ENCODE results near the gene UBXN1.
"Not testable (repeated sequence)": the region's sequence is repeated elsewhere in the genome, so short reads cannot be mapped to it uniquely, and the experiment has no call there.

UBXN1 gene

GRCh38 chr11:62687508-62688396 lies 8.9 kb upstream of the UBXN1 start:
- DNase-seq (ENCODE audit: low read depth): no peak
- no peak overlapping the region for H3K4me3 ChIP-seq (ENCODE audit: low read length)
- TF ChIP-seq, protein P1, sequence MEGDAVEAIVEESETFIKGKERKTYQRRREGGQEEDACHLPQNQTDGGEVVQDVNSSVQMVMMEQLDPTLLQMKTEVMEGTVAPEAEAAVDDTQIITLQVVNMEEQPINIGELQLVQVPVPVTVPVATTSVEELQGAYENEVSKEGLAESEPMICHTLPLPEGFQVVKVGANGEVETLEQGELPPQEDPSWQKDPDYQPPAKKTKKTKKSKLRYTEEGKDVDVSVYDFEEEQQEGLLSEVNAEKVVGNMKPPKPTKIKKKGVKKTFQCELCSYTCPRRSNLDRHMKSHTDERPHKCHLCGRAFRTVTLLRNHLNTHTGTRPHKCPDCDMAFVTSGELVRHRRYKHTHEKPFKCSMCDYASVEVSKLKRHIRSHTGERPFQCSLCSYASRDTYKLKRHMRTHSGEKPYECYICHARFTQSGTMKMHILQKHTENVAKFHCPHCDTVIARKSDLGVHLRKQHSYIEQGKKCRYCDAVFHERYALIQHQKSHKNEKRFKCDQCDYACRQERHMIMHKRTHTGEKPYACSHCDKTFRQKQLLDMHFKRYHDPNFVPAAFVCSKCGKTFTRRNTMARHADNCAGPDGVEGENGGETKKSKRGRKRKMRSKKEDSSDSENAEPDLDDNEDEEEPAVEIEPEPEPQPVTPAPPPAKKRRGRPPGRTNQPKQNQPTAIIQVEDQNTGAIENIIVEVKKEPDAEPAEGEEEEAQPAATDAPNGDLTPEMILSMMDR (IDR thresholded peaks at IDR 0.05; ENCODE audit: insufficient read depth, low read depth, low read length, missing control alignments): no peak

GRCh38 chr11:62682518-62682917 lies 3.6 kb upstream of the UBXN1 start:
- TF ChIP-seq, protein P1 (IDR thresholded peaks at IDR 0.05; ENCODE audit: insufficient read depth, low read depth, low read length, missing control alignments): no peak

GRCh38 chr11:62680825-62681240 lies 2.0 kb upstream of the UBXN1 start:
- TF ChIP-seq, protein P1 (IDR thresholded peaks at IDR 0.05; ENCODE audit: insufficient read depth, low read depth, low read length, missing control alignments): peak; percentile 79
- DNase-seq (ENCODE audit: low read depth): peak; percentile 81
- no peak overlapping the region for H3K4me3 ChIP-seq (ENCODE audit: low read length)

More at GRCh38 chr11:62682518-62682917, 3.6 kb upstream of the UBXN1 start:
- no peak overlapping the region for H3K4me3 ChIP-seq (ENCODE audit: low read length)
- DNase-seq (ENCODE audit: low read depth): no peak

DNA sequence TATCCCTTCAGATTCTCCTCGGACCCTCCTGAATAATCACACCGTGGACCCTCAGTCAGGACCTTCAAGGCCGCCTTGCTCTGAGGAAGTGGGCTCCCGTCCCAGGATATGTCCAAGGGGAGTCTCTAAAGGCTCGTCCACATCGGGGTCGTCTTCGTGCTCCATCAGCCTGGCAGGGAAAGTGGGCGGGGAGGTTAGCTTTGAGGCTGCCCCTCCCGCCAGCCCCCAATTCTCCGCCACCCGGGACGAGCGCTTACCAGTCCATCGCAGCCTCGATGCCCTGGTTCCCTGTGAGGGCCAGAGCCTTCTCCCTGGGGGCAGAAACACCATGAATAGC lies 472 bp downstream of the UBXN1 start:
- no peak for DNase-seq (ENCODE audit: low read depth)
- TF ChIP-seq, protein P1 (IDR thresholded peaks at IDR 0.05; ENCODE audit: insufficient read depth, low read depth, low read length, missing control alignments): no peak
- H3K4me3 ChIP-seq (ENCODE audit: low read length): peak overlapping the region; percentile 92

DNA sequence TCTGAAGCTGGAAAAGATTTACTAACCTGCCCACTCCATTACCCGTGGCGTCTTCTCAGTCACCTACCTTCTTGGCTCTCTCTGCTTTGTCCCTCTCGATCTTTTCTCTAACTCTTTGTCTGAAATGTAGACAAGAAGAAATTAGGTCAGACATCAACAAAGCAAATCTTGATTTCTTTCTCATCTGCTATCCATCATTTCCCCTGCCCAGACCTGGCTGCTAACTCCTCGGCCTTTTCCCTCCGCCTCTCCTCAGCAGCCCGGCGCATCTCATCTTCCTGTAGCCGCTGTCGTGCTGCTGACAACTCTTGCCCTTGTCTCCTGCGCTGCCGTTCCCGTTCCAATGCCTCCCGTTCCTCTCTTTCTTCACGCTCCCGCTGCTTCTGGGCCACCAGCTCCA lies 1.2 kb downstream of the UBXN1 start:
- DNase-seq (ENCODE audit: low read depth): no peak
- TF ChIP-seq, protein P1 (IDR thresholded peaks at IDR 0.05; ENCODE audit: insufficient read depth, low read depth, low read length, missing control alignments): no peak
- H3K4me3 ChIP-seq (ENCODE audit: low read length): peak overlapping the region; percentile 92

DNA sequence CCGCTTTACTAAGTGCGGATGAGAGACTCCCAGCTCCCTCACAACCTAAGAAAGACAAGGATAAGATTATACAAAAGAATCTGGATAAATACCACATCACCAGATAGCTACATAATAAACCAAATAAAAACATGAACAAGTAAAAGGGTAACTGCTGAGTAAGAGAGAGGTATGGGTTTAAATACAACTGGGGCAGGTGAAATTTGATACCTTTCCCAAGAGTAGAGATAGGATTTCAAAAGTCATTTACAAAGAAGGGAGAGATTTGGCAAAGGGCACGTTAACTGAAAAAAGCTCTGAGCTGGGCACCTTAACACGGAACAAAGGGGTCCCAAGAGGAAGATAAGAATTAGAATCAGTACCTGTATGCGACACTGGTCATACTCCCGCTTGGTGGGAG lies 1.7 kb downstream of the UBXN1 start:
- H3K4me3 ChIP-seq (ENCODE audit: low read length): no peak overlapping the region
- TF ChIP-seq, protein P1 (IDR thresholded peaks at IDR 0.05; ENCODE audit: insufficient read depth, low read depth, low read length, missing control alignments): no peak
- no peak for DNase-seq (ENCODE audit: low read depth)

- no peak for DNase-seq (ENCODE audit: low read depth)
- TF ChIP-seq, protein P1 (IDR thresholded peaks at IDR 0.05; ENCODE audit: insufficient read depth, low read depth, low read length, missing control alignments): peak; percentile 2
- no peak overlapping the region for H3K4me3 ChIP-seq (ENCODE audit: low read length)
These were observed 2.2 kb downstream of the UBXN1 start for GRCh38 chr11:62676698-62677097.

GRCh38 chr11:62675415-62675814 lies 3.5 kb downstream of the UBXN1 start:
- DNase-seq (ENCODE audit: low read depth); H3K4me3 ChIP-seq (ENCODE audit: low read length): not testable (repeated sequence)

Data from epithelial cell of esophagus (primary cell).